GM18507 (cell line): Measurements from ENCODE around the gene SNTG2.

Source experiments
- DNase-seq: peaks from one replicate; pipeline ENCODE4 v3.0.0; 2011; ENCODE audit warnings: low read depth; ENCODE audit not compliant: insufficient read length; ENCODE audit errors: extremely low spot score
- FAIRE-seq: peaks from 2 replicates; lab custom pipeline; 2011; peaks lifted over from hg19 to GRCh38; lab: Jason Lieb, UNC

SNTG2 gene

DNA sequence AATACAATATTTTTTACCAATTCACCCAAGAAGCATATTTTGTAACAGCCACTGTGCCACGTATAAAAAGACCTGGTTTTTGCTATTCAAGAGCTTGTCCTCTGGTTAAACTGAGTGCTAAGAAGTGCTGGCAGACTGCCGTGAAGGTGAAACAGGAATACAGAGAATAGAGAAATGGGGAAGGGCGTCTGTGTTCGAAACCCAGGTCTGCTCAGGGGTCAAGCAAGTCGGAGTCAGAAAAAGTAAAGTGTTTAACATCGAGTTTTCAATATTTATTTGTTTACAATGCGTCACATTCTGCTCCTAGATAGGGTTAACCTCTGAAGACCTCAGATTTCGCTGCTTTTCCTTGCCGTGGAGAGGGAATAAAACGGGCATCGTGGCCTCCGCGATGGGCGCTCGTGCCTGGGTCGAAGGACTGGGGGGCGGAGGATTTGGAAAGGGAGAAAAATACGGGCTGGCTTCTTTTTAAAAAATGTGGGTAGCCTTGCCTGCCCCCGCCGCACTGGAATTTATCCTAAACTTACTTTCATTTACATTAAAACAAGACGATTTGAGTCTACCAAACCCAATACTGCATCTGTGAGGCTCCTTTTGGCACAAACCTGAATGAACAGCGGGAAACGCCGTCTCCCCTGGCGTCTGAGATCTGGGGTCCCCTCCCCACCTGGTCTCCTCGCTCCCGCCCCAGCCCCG, 1.1 kb upstream of the SNTG2 start:
- FAIRE-seq: no peak
- DNase-seq: no peak

DNA sequence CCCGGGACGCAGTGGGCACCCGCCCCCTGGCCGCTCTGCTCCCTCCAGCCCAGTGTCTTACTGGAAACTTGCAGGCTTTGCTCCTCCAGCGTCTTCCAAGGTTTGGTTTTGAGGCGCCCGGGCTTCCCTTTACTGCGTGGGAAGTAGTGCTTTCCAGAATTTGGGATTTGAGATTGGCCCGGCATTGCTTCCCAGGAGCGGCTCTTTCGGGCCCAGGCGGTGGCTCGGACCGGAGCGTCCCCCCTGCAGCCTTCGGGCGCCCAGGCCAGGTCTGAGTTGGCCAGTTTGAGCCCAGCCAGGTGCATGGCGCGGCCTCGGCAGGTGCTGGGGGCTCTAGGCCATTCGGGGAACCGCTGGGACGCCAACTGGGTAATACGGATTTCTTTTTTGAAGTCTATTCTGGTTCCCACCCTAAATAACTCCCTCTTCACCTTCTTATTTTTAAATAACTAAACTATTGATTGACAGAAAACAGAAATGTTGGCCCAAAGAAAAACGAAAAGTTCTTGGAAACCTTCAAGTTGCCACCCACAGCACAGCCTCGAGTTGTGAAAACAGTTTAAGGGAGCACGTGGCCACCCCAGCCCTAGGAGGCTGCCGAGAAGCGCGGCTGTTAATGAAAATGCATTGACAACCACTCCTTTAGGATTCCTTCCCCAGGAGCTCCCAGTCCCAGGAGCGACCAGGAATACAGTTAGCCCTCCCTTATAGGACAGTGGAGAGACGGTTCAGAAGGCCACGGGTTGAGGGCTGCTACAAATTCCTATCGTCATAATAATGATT, 766 bp downstream of the SNTG2 start:
- no peak for DNase-seq
- FAIRE-seq: no peak

- DNase-seq (no peak), FAIRE-seq (no peak)
Measured at GRCh38 chr2:953408-953807, 2.8 kb downstream of the SNTG2 start.

DNA sequence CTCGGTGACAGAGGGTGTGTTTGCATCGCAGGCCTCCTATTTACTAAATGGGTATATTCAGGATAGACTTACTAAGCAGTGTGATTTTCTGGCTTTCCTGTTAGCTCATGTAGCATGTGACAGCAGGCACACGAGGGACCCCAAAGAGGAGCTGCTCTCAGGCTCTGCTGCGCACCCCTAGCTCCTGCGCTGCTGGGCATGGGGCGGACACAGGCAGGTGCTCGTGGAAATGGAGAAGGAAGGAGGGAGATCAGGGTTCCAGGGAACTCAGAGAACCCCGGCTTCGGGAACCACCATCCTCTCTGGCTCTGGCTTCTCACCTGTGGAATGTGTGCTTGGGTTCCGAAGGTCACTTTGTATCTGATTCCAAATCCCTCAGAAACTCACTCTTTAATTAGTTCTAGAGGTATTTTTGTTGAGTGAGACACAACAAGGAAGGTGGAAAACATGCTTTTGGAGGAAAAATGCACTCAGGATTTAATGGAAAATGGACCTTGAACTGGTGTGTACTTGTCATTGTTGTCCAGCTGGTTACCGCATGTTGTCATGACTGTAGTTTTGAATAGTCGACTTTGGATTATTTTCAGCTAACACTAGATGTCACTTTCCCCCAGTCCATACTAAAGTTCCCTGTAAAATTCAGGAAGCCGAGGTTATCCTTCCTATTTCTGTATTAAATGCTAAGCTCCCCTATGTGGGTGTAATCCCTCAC, 3.5 kb downstream of the SNTG2 start:
- no peak for DNase-seq

GRCh38 chr2:954687-955000, 4.0 kb downstream of the SNTG2 start:
- FAIRE-seq (no peak), DNase-seq (no peak)

More for the DNA sequence above, 3.5 kb downstream of the SNTG2 start:
- no peak for FAIRE-seq

DNA sequence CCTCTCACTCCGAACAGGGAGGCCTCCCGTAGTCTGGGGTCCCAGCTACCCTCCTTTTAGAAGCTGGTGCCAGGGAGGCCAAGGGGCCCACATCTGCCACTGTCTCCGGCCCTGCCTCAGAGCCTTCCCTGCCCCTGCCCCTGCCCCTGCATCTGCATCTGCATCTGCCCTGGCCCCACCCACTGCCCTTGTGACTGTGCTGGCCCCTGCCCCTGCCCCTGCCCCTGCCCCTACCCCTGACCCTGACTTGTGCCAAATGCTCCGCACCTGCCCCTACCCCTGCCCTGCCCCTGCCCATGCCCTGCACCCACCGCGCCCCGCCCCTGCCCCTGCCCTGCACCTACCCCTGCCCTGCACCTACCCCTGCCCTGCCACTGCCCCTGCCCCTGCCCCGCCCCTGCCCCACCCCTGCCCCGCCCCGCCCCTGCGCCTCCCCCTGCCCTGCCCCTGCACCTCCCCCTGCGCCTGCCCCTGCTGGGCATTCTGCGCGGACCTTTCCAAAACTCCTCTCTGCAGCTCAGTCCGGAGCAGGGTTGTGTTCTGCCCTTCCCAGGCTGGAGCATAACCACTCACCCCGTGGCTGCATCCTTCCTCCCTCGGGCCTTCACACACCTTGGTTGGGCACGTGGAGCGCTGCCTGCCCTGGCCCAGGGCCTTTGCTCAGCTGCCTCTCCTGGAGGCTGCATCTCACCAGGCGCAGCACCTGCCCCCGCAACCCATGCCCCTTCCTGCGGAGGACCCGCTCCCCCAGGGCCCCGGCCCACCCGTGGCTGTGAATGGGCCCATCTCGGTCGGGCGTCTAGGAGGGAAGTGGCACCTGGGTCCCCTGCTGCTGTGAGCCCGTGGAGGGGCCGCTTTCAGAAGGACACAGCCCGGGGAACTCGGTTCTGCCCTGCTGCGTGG, 5.4 kb downstream of the SNTG2 start:
- FAIRE-seq: no peak
- no peak for DNase-seq

DNA sequence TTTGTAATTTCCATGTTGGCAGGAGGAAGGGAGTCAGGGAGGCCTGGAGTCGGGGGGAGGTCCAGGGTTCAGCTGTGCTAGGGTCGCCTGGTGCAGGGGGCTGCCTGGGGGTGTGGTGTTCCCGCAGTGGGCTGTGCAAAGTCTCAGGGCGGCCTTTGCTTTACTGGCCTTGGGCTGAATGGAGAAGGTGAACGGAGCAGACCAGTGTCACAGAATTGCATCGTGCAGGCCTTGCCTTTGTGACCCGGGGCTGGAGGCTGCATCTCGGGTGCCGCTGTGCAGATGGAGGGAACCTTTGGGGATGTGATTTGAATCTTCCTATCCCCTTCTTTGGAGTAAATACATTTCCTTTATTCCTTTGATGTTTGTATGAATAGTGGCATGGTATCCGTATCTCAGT, 8.8 kb downstream of the SNTG2 start:
- FAIRE-seq (no peak), DNase-seq (no peak)

- no peak for DNase-seq
- no peak for FAIRE-seq
Measured at GRCh38 chr2:960061-960736, 9.6 kb downstream of the SNTG2 start.

- FAIRE-seq: no peak
- DNase-seq: no peak
Measured at GRCh38 chr2:961786-962185, 11.1 kb downstream of the SNTG2 start.

DNA sequence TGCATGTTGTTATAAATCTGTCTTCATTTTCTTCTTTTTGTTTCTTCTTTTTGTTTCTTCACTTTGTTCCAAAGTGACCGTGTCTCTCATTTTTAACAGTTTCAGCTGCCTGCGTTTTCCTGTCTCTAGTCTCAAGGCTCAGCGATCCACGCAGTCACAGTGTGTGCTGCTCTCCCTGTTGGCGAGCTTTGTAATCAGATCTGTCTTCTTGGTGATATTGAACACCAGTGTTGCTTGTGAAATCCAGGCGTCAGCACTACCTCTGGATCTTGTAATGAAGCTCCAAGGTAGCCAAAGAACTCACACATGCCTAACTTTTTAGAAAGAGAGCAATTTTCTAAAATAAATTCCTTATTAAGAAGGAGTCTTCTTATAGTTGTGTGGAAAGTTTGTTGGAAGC, 13.2 kb downstream of the SNTG2 start:
- FAIRE-seq (no peak), DNase-seq (no peak)

GRCh38 chr2:964562-964961, 13.9 kb downstream of the SNTG2 start:
- no peak for FAIRE-seq

GRCh38 chr2:965640-966147, 15.0 kb downstream of the SNTG2 start:
- FAIRE-seq: no peak
- DNase-seq: no peak

More at GRCh38 chr2:964562-964961, 13.9 kb downstream of the SNTG2 start:
- no peak for DNase-seq

DNA sequence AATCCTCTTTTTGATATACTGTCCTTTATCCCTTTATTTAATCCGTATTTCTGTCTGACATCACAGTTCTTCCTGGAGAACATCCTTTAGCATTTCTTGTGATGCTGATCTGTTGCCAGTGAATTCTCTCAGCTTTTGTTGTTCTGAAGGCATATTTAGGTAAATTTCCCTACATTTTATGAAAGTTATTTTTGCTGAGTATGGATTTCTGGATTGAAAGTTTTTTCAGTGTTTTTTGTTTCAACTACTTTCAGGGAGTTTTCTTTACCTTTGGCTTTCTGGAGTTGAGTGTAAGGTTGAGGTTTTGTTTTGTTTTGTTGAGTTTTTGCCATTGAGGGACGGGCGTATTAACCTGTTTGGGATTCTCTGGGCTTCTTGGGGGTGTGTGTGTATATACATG, 22.5 kb downstream of the SNTG2 start:
- DNase-seq (no peak), FAIRE-seq (no peak)

DNA sequence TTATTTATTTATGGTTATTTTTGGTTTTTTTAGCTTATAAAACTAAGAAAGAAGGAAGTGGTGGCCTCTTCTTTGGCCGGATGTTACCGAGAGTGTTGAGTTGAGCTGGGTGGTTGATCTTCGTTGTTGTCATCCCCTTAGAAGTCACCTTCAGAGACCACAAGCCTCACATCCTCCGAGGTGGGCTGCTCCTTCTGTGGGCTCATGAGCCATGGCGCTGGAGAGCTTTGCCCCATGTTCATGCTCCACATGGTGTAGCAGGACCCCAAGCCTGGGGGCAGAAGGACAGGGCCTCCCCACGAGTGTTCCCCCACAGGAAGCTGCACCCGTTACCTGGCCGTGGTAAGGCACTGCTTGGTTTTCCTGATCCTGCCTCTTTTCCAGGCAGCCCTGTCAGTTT, 23.4 kb downstream of the SNTG2 start:
- FAIRE-seq (peak; percentile 71), DNase-seq (no peak)

DNA sequence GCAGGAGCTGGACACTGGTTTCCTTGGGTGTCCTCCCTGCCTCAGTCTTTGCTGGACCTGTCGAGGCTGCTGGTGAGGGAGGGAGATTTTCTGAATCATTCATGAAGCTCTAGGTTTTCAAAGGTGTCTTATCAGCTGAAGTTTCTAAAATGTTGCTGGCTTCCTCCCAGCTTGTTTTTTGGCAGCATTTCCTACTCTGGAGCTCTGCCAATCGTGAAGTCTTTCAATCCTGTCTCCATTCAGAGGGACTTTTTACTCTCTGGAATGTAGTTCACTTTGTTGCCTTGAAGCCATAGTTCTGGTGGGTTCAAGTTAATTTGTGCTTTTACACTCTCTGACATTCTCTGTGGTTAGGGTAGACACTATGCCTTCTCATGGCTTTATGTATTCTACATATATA, 23.9 kb downstream of the SNTG2 start:
- FAIRE-seq: no peak

DNA sequence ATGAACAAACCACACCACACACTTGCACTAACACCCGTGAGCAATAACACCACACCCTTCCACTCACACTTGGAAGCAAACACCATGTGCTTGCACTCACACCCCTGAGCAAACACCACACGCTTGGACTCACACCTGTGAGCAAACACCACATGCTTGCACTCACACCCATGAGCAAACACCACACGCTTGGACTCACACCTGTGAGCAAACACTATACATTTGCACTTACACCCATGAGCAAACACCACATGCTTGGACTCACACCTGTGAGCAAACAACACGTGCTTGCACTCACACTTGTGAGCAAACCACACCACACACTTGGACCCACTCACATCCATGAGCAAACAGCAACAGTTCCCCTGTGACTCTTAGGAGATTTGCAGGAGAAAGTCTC, 24.4 kb downstream of the SNTG2 start:
- no peak for FAIRE-seq

More for the DNA sequence above, 23.9 kb downstream of the SNTG2 start:
- no peak for DNase-seq

GRCh38 chr2:979069-979928, 28.6 kb downstream of the SNTG2 start:
- no peak for DNase-seq

More for the DNA sequence above, 24.4 kb downstream of the SNTG2 start:
- DNase-seq: no peak

GRCh38 chr2:980176-980575, 29.5 kb downstream of the SNTG2 start:
- FAIRE-seq (no peak), DNase-seq (no peak)

More at GRCh38 chr2:979069-979928, 28.6 kb downstream of the SNTG2 start:
- FAIRE-seq: peak; percentile 38
